Uterus (tissue), 2 donors: ENCODE results near the gene TSPAN11.

Experiments
- CTCF ChIP-seq, 4 experiments: fragments of 200-600 bp in 2 of 4; fragments of 450-650 bp in 2 of 4; sonication (generic) in 2 of 4; IDR thresholded peaks; one replicate each; pipeline ENCODE4 v1.5.1; 2016 to 2019; ENCODE audit warnings: antibody characterized with exemption in 4 of 4, mild to moderate bottlenecking in 2 of 4, moderate library complexity in 1 of 4
- POLR2A ChIP-seq, 2 donors: fragments of 450-650 bp; IDR thresholded peaks; one replicate each; pipeline ENCODE4 v1.6.1; 2016; ENCODE audit warnings: antibody characterized with exemption in 2 of 2, mild to moderate bottlenecking in 1 of 2, moderate library complexity in 1 of 2

- TF ChIP-seq POLR2A (IDR thresholded peaks at IDR 0.05), result no peak
- no peak for TF ChIP-seq CTCF (IDR thresholded peaks at IDR 0.05)
Measured at GRCh38 chr12:30977124-30977523, 50.6 kb downstream of the TSPAN11 start.
